Stimulated activated naive CD8-positive, alpha-beta T cell treated with anti-CD3 and anti-CD28 coated beads, Interleukin-15, Interleukin-2, amounts not matched to agents 100 U/mL and 50 U/mL, for 24 hours (primary cell): ENCODE measurements around the gene GIMD1.

Experiments
- ATAC-seq: fragments of 150-1000 bp; cut with Tn5 transposase; one replicate; pipeline ENCODE4 v1.10.0; 2021
- DNase-seq: peaks from one replicate; pipeline ENCODE4 v3.0.0; 2021

Gene GIMD1

GRCh38 chr4:106314960-106315359 is 53.6 kb downstream of the GIMD1 start:
- no peak for ATAC-seq
- no peak for DNase-seq

GRCh38 chr4:106312997-106313522 is 55.5 kb downstream of the GIMD1 start:
- ATAC-seq, result no peak

GRCh38 chr4:106312377-106312776 is 56.2 kb downstream of the GIMD1 start:
- ATAC-seq (no peak), DNase-seq (no peak)

More at GRCh38 chr4:106312997-106313522, 55.5 kb downstream of the GIMD1 start:
- DNase-seq, result no peak
